Hepatocyte (in vitro differentiated cells): ENCODE measurements around the gene PHF14. TPM values are rescaled to one million over a fixed set of nuclear protein-coding genes. Genes with fewer than 3 reads are reported as not detected.
A peak's percentile ranks its signal among the peaks of the same experiment; 100 is the strongest.
"Not testable (repeated sequence)": the region's sequence is repeated elsewhere in the genome, so short reads cannot be mapped to it uniquely, and the experiment has no call there.

Experiments
- DNase-seq: peaks from one replicate; pipeline ENCODE4 v3.0.0-alpha.2; 2016; ENCODE audit warnings: low spot score
- H2AFZ ChIP-seq: fragments of 200-600 bp; sonication (generic); 2 replicates; pipeline ENCODE4 v1.6.0; 2016; ENCODE audit warnings: antibody characterized with exemption, mild to moderate bottlenecking
- H3K27ac ChIP-seq: fragments of 200-600 bp; sonication (generic); 2 replicates; pipeline ENCODE4 v1.5.1; 2016; ENCODE audit warnings: mild to moderate bottlenecking
- H3K27me3 ChIP-seq: fragments of 200-600 bp; sonication (generic); 2 replicates; pipeline ENCODE4 v1.6.1; 2016
- H3K36me3 ChIP-seq: fragments of 200-600 bp; sonication (generic); replicated peaks from 2 replicates; pipeline ENCODE4 v1.5.1; 2016; ENCODE audit warnings: low read depth; ENCODE audit not compliant: insufficient read depth
- H3K4me1 ChIP-seq: fragments of 200-600 bp; sonication (generic); 2 replicates; pipeline ENCODE4 v1.5.1; 2016; ENCODE audit warnings: mild to moderate bottlenecking, moderate library complexity; ENCODE audit not compliant: insufficient read depth
- H3K4me2 ChIP-seq: fragments of 200-600 bp; sonication (generic); 2 replicates; pipeline ENCODE4 v1.6.0; 2016
- H3K4me3 ChIP-seq: fragments of 200-600 bp; sonication (generic); 2 replicates; pipeline ENCODE4 v1.5.1; 2016; ENCODE audit warnings: mild to moderate bottlenecking
- H3K79me2 ChIP-seq: fragments of 200-600 bp; sonication (generic); 2 replicates; pipeline ENCODE4 v1.6.0; 2017; ENCODE audit warnings: mild to moderate bottlenecking
- H3K9me2 ChIP-seq: fragments of 200-600 bp; sonication (generic); replicated peaks from 2 replicates; pipeline ENCODE4 v1.6.0; 2017; ENCODE audit warnings: mild to moderate bottlenecking; ENCODE audit not compliant: insufficient read depth
- H3K9me3 ChIP-seq: fragments of 200-600 bp; sonication (generic); 2 replicates; pipeline ENCODE4 v1.5.1; 2016; ENCODE audit warnings: low read depth, mild to moderate bottlenecking
- H4K20me1 ChIP-seq: fragments of 200-600 bp; sonication (generic); 2 replicates; pipeline ENCODE4 v1.6.0; 2016; ENCODE audit warnings: mild to moderate bottlenecking; ENCODE audit not compliant: insufficient read depth, poor library complexity, severe bottlenecking
- CTCF ChIP-seq: fragments of 200-600 bp; sonication (generic); IDR thresholded peaks from 2 replicates; pipeline ENCODE4 v1.5.1; 2016; ENCODE audit warnings: antibody characterized with exemption, mild to moderate bottlenecking; ENCODE audit not compliant: poor library complexity
- EZH2 ChIP-seq: fragments of 200-600 bp; sonication (generic); IDR thresholded peaks from 2 replicates; pipeline ENCODE4 v1.6.1; 2016; ENCODE audit warnings: antibody characterized with exemption, mild to moderate bottlenecking, borderline replicate concordance
- EZH2phosphoT487 ChIP-seq: fragments of 200-600 bp; sonication (generic); IDR thresholded peaks from one replicate; pipeline ENCODE4 v1.6.1; 2018; ENCODE audit warnings: antibody characterized with exemption, mild to moderate bottlenecking, low read depth, moderate library complexity; ENCODE audit not compliant: unreplicated experiment, severe bottlenecking
- WGBS: methylation state at CpG from one replicate; pipeline ENCODE4 v1.1.6; 2016; ENCODE audit warnings: low lambda C conversion rate; ENCODE audit errors: missing lambda C conversion rate; 5-methylcytosine and 5-hydroxymethylcytosine counted together
- polyA plus RNA-seq: library from polyadenylated mRNA; unstranded; fragments of >200 nt; fragmentation: Nextera tagmentation; extraction: Ambion mirVana; gene quantifications from 2 replicates; pipeline ENCODE4 v1.2.1, GENCODE V29; 2016
- total RNA-seq: library from RNA; depleted of rRNA; stranded (reverse); fragments of >200 nt; gene quantifications from 2 replicates; pipeline ENCODE4 v1.2.3, GENCODE V29; 2014

Gene PHF14
- total and polyA plus RNA-seq, 2 experiments from 2014 or later = 31.5 to 49.1 TPM

- Histone ChIP-seq H3K4me3 (peak overlapping the region; percentile 80), H3K36me3 (no peaks in the 10 kb centered on the region), H3K4me1 (peaks cover 10% of the 10 kb centered on the region), H4K20me1 (peaks cover 10% of the 10 kb centered on the region), H3K79me2 (peaks cover 45% of the 10 kb centered on the region), H3K27ac (peak overlapping the region; percentile 97), H3K9me3 (no peaks in the 10 kb centered on the region), H3K4me2 (peak overlapping the region; percentile 77), H3K9me2 (no peaks in the 10 kb centered on the region), H2AFZ (peak overlapping the region; percentile 78), H3K27me3 (no peaks in the 10 kb centered on the region)
- peak; percentile 97 for DNase-seq
- under 1% methylated on average over 61 of the region's 61 CpGs for WGBS
- peak; percentile 36 for TF ChIP-seq EZH2phosphoT487
- no peak for TF ChIP-seq CTCF
- TF ChIP-seq EZH2 = no peak
Observed at GRCh38 chr7:10939911-10940703, 33.6 kb upstream of the PHF14 start.

- H3K4me3 ChIP-seq = peak overlapping the region; percentile 36
- DNase-seq = peak; percentile 20
Observed at GRCh38 chr7:10940704-10941355, 32.8 kb upstream of the PHF14 start.

GRCh38 chr7:10950494-10950893, 23.2 kb upstream of the PHF14 start:
- Histone ChIP-seq H4K20me1 (no peaks in the 10 kb centered on the region), H3K4me1 (no peaks in the 10 kb centered on the region), H3K9me2 (no peaks in the 10 kb centered on the region), H3K36me3 (no peaks in the 10 kb centered on the region), H3K27ac (no peak overlapping the region), H3K27me3 (no peaks in the 10 kb centered on the region), H3K4me3 (no peak overlapping the region), H3K4me2 (no peak overlapping the region), H3K9me3 (no peaks in the 10 kb centered on the region), H2AFZ (no peak overlapping the region), H3K79me2 (no peaks in the 10 kb centered on the region)
- DNase-seq = no peak
- WGBS = 64% methylated on average over 2 of the region's 2 CpGs
- TF ChIP-seq EZH2 = no peak

More at GRCh38 chr7:10940704-10941355, 32.8 kb upstream of the PHF14 start:
- Histone ChIP-seq H3K36me3 (no peaks in the 10 kb centered on the region), H3K4me2 (peak overlapping the region; percentile 77), H2AFZ (peak overlapping the region; percentile 78), H3K27me3 (no peaks in the 10 kb centered on the region), H3K9me2 (no peaks in the 10 kb centered on the region), H3K79me2 (peaks cover 38% of the 10 kb centered on the region), H4K20me1 (peaks cover 10% of the 10 kb centered on the region), H3K9me3 (no peaks in the 10 kb centered on the region), H3K4me1 (peaks cover 10% of the 10 kb centered on the region), H3K27ac (peak overlapping the region; percentile 97)
- TF ChIP-seq CTCF (no peak), EZH2phosphoT487 (no peak), EZH2 (no peak)
- 27% methylated on average over 18 of the region's 18 CpGs for WGBS

GRCh38 chr7:10950974-10951578, 22.6 kb upstream of the PHF14 start:
- H3K4me2 ChIP-seq, H3K4me3 ChIP-seq, H3K36me3 ChIP-seq, H2AFZ ChIP-seq, H3K4me1 ChIP-seq, H3K9me2 ChIP-seq, DNase-seq, H3K79me2 ChIP-seq, H4K20me1 ChIP-seq, H3K27ac ChIP-seq, H3K27me3 ChIP-seq, H3K9me3 ChIP-seq: not testable (repeated sequence)
- 95% methylated on average over 4 of the region's 4 CpGs for WGBS
